GM19351 (cell line): Measurements from ENCODE around the gene STAC3.
"Not testable (repeated sequence)": the region's sequence is repeated elsewhere in the genome, so short reads cannot be mapped to it uniquely, and the experiment has no call there.

Source experiments
- ATAC-seq: cut with Tn5 transposase; IDR thresholded peaks from one replicate; pipeline ENCODE4 v1.9.1; 2021; ENCODE audit warnings: mild to moderate bottlenecking, moderate library complexity; ENCODE audit not compliant: unreplicated experiment

Gene STAC3

DNA sequence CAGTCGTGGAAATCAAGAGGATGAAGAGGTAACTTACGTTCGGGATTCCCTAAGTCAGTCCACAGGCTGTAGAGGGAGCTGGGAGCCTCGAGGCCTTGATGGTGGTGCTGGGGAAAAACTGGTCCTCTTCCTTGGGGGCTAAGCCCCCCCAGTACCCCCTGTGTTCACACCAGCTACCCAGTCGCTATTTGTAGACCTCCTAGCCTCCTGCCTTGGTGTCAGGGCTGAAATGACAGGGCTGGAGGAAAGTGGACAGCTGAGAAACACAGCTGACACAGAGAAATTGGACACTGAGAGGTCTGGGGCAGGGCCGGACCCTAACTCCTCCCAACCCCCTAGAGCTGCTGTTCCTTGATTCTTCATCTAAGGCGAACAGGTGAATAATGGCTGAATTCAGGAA is at the start of gene STAC3:
TSS of gene STAC3 (minus strand) at position 232 of the 400 bp plus-strand sequence. CDS start 1,551 bp downstream, outside the sequence.
- ATAC-seq = no peak

GRCh38 chr12:57299514-57300016 is 48.6 kb upstream of the STAC3 start:
- ATAC-seq = no peak

- no peak for ATAC-seq
Observed at GRCh38 chr12:57296291-57296690, 45.3 kb upstream of the STAC3 start.

- not testable (repeated sequence) for ATAC-seq
Observed at GRCh38 chr12:57282073-57282472, 31.1 kb upstream of the STAC3 start.

DNA sequence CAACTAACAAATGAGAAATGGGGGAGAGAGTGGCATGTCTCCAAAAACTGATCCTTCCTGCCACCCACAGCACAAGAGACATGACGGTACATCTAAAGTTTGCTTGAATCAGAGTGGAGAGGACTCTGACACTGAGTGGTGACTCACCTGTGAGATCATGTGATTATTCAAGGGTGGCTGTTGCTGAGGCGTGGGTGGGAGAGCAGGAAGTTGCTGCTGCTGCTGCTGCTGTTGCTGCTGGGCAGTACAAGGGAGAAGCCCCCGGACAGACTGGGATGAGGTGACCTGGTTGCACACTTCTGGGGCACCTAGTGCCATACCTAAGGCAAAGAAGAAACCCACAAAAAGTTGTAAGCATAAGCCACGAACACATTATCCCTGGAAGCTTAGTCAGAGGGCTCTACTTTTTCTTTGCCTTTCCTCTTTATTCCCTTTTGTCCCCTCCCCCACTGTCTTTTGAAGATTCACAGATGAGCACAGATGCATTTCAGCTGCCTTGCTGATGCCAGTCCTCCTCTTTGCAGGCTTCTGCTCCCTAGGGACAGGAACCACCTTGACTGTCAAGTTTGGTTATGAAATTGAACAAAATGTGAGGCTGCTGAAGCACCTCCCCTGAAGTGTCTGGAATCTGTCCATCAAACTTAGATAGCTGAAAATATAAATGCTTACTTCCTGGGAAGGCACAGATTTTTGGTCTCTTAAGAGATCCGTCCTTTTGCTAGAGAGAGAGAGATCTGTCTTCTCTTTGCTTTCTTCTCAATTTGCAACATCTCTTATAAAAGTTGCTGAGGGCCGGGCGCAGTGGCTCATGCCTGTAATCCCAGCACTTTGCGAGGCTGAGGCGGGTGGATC is 29.4 kb upstream of the STAC3 start:
- ATAC-seq = peak; percentile 98

GRCh38 chr12:57278465-57279381 is 27.7 kb upstream of the STAC3 start:
- no peak for ATAC-seq

GRCh38 chr12:57276935-57277563 is 26.1 kb upstream of the STAC3 start:
- no peak for ATAC-seq

- not testable (repeated sequence) for ATAC-seq
Observed at GRCh38 chr12:57276233-57276632, 25.2 kb upstream of the STAC3 start.

- no peak for ATAC-seq
Observed at GRCh38 chr12:57273516-57273915, 22.5 kb upstream of the STAC3 start.

GRCh38 chr12:57272337-57273151 is 21.6 kb upstream of the STAC3 start:
- ATAC-seq = no peak

DNA sequence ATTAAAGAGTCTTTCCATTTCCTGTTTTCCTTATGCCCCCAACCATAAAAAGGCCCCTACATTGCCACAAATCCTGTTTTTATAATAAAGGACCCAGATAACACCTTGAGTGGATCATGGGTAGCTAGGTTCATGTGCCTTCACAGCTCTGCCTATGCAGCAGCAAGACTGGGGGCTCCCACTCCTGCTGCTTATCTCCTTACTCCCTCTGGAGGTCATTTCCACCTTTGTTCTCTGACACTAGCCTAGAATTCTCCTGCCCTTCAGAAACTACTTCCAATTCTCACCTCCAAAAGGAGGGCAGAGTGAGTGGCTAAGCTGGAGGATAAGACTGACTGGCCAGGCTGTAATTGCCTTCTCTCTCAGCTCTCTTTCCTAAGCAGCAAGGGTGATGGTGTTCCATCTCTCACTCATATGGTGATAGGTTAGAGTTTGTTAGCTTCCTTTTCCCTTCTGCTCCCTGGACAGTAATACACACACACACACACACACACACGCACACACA is 20.0 kb upstream of the STAC3 start:
- no peak for ATAC-seq

DNA sequence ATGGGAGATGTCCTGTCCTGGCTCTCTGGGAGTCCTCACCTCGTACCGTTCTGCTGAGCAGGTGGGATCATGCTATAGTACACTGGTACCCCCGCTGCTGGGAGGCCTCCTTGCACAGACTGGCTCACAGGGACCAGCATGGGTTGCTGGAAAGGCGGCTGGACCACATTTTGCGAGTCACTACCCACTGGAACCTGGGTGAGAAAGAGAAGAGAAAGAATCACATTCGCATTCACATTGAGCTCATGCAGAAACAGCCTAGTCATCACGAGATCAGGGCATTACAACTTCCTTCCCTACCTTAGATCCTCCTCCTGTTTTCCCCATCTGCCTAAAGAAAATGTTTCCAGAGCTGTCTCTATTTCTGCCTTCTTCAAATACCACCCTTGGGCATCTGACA is 17.3 kb upstream of the STAC3 start:
- no peak for ATAC-seq

- ATAC-seq = no peak
Observed at GRCh38 chr12:57266681-57267080, 15.7 kb upstream of the STAC3 start.

GRCh38 chr12:57263096-57263495 is 12.1 kb upstream of the STAC3 start:
- no peak for ATAC-seq

- no peak for ATAC-seq
Observed at GRCh38 chr12:57262126-57262822, 11.3 kb upstream of the STAC3 start.

DNA sequence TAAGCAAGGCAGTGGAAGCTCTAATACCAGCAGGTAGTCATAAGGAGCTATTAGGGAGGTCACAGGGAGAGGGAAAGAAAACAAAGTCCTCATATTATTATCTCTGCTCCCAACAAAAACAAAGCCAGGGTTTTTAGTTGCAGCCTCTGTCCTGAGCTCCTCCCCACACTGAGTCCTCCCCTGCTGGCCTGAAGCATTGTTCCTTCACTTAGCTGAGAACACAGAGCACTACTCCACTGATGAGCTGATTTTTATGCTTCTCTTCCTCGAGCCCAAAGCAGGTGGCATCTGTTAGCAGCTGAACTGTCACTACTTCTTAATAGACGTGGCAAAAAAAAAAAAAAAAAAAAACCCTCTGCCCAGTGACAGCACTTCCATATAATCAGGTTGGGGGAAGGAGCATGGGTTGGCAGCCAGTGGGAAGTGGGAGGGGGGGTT is 10.5 kb upstream of the STAC3 start:
- ATAC-seq = no peak

GRCh38 chr12:57260366-57260765 is 9.4 kb upstream of the STAC3 start:
- ATAC-seq = no peak

GRCh38 chr12:57258977-57259970 is 8.3 kb upstream of the STAC3 start:
- ATAC-seq = no peak
